H9 (cell line): Measurements from ENCODE around the gene ASCC3. TPM values are rescaled to one million over a fixed set of nuclear protein-coding genes. Genes with fewer than 3 reads are reported as not detected.

Experiments
- DNase-seq: peaks from one replicate; pipeline ENCODE4 v3.0.0-alpha.2; 2017
- H2AFZ ChIP-seq: one replicate; pipeline ENCODE4 v1.6.1; 2013; ENCODE audit warnings: mild to moderate bottlenecking, low read length, control low read depth, moderate library complexity
- H2AK5ac ChIP-seq: 2 replicates; pipeline ENCODE4 v1.6.1; 2013; ENCODE audit warnings: low read length, control low read depth, mixed read lengths; ENCODE audit not compliant: insufficient read length
- H2BK120ac ChIP-seq: one replicate; pipeline ENCODE4 v1.6.1; 2013; ENCODE audit warnings: low read depth, mild to moderate bottlenecking, low read length, control low read depth, inconsistent platforms; ENCODE audit not compliant: poor library complexity, severe bottlenecking
- H2BK12ac ChIP-seq: 2 replicates; pipeline ENCODE4 v1.6.1; 2013; ENCODE audit warnings: low read length, control low read depth, mixed read lengths, low read depth; ENCODE audit not compliant: insufficient read length
- H2BK15ac ChIP-seq: 2 replicates; pipeline ENCODE4 v1.6.1; 2013; ENCODE audit warnings: low read depth, low read length, control low read depth
- H2BK20ac ChIP-seq: one replicate; pipeline ENCODE4 v1.6.1; 2013; ENCODE audit warnings: low read depth, mild to moderate bottlenecking, low read length, control low read depth, inconsistent platforms; ENCODE audit not compliant: poor library complexity, severe bottlenecking
- H2BK5ac ChIP-seq: 2 replicates; pipeline ENCODE4 v1.6.1; 2013; ENCODE audit warnings: low read length, control low read depth, mixed read lengths; ENCODE audit not compliant: insufficient read length
- H3K14ac ChIP-seq: 2 replicates; pipeline ENCODE4 v1.6.1; 2013; ENCODE audit warnings: low read length, control low read depth; ENCODE audit not compliant: insufficient read depth
- H3K18ac ChIP-seq: 2 replicates; pipeline ENCODE4 v1.6.1; 2013; ENCODE audit warnings: low read depth, mild to moderate bottlenecking, mixed read lengths, low read length, control low read depth; ENCODE audit not compliant: insufficient read length
- H3K23ac ChIP-seq: 2 replicates; pipeline ENCODE4 v1.6.1; 2013; ENCODE audit warnings: low read length, control low read depth, mixed read lengths, low read depth; ENCODE audit not compliant: insufficient read length
- H3K23me2 ChIP-seq: 2 replicates; pipeline ENCODE4 v1.6.1; 2013; ENCODE audit warnings: low read depth, mild to moderate bottlenecking, mixed read lengths, low read length, control low read depth; ENCODE audit not compliant: insufficient read length, poor library complexity, severe bottlenecking
- H3K27ac ChIP-seq: 2 replicates; pipeline ENCODE4 v1.5.1; 2013; ENCODE audit warnings: low read length, control low read depth, mixed read lengths, low read depth; ENCODE audit not compliant: insufficient read length
- H3K27me3 ChIP-seq: 2 replicates; pipeline ENCODE4 v1.6.1; 2013; ENCODE audit warnings: low read length, control low read depth, inconsistent platforms; ENCODE audit not compliant: insufficient read depth
- H3K4ac ChIP-seq: 2 replicates; pipeline ENCODE4 v1.6.1; 2013; ENCODE audit warnings: low read depth, mild to moderate bottlenecking, control low read depth, inconsistent platforms, low read length, moderate library complexity
- H3K4me1 ChIP-seq: 2 replicates; pipeline ENCODE4 v1.6.1; 2013; ENCODE audit warnings: low read length, control low read depth, inconsistent platforms; ENCODE audit not compliant: insufficient read depth
- H3K4me2 ChIP-seq: 2 replicates; pipeline ENCODE4 v1.6.1; 2013; ENCODE audit warnings: low read length, control low read depth, mixed read lengths; ENCODE audit not compliant: insufficient read length, insufficient read depth
- H3K56ac ChIP-seq: 2 replicates; pipeline ENCODE4 v1.6.1; 2013; ENCODE audit warnings: low read depth, mild to moderate bottlenecking, mixed read lengths, low read length, control low read depth; ENCODE audit not compliant: insufficient read length
- H3K79me1 ChIP-seq: 2 replicates; pipeline ENCODE4 v1.6.1; 2013; ENCODE audit warnings: low read depth, mild to moderate bottlenecking, moderate library complexity, low read length, control low read depth, inconsistent platforms; ENCODE audit not compliant: insufficient read depth, poor library complexity, severe bottlenecking
- H3K79me2 ChIP-seq: 2 replicates; pipeline ENCODE4 v1.6.1; 2013; ENCODE audit warnings: low read length, control low read depth, inconsistent platforms; ENCODE audit not compliant: insufficient read depth
- H3K9ac ChIP-seq: 2 replicates; pipeline ENCODE4 v1.6.1; 2013; ENCODE audit warnings: low read length, control low read depth, mixed read lengths; ENCODE audit not compliant: insufficient read length; ENCODE audit errors: extremely low read depth
- H3K9me3 ChIP-seq: one replicate; pipeline ENCODE4 v1.6.1; 2013; ENCODE audit warnings: low read depth, low read length, inconsistent platforms; ENCODE audit not compliant: control insufficient read depth
- H3T11ph ChIP-seq: one replicate; pipeline ENCODE4 v1.6.1; 2013; ENCODE audit warnings: mild to moderate bottlenecking, low read length, control low read depth, inconsistent platforms
- H4K20me1 ChIP-seq: one replicate; pipeline ENCODE4 v1.6.1; 2013; ENCODE audit not compliant: control insufficient read depth, insufficient read length, insufficient read depth
- H4K5ac ChIP-seq: 2 replicates; pipeline ENCODE4 v1.6.1; 2013; ENCODE audit warnings: low read depth, mild to moderate bottlenecking, mixed read lengths, low read length, control low read depth; ENCODE audit not compliant: insufficient read length
- H4K8ac ChIP-seq: replicated peaks from 2 replicates; pipeline ENCODE4 v1.6.1; 2013; ENCODE audit warnings: low read length, control low read depth, mixed read lengths, low read depth; ENCODE audit not compliant: insufficient read length
- H4K91ac ChIP-seq: 2 replicates; pipeline ENCODE4 v1.6.1; 2013; ENCODE audit warnings: low read depth, mild to moderate bottlenecking, moderate library complexity, mixed read lengths, low read length, control low read depth; ENCODE audit not compliant: insufficient read length
- H3K27ac Mint-ChIP-seq, 3 experiments: 2 replicates in 2 of 3; 3 replicates in 1 of 3; pipeline ENCODE4 v1.8.0; 2020 to 2021; ENCODE audit warnings: mixed read lengths in 3 of 3, mild to moderate bottlenecking in 1 of 3, moderate library complexity in 1 of 3
- H3K27me3 Mint-ChIP-seq: 2 replicates; pipeline ENCODE4 v1.8.0; 2021; ENCODE audit warnings: low read depth, mild to moderate bottlenecking, moderate library complexity, mixed read lengths
- H3K36me3 Mint-ChIP-seq, 3 experiments: 2 replicates in 2 of 3; 3 replicates in 1 of 3; pipeline ENCODE4 v1.8.0; 2020 to 2021; ENCODE audit warnings: low read depth in 3 of 3, mixed read lengths in 3 of 3; ENCODE audit not compliant: insufficient read depth in 1 of 3
- H3K4me1 Mint-ChIP-seq, 2 experiments: 2 replicates each; pipeline ENCODE4 v1.8.0; 2020; ENCODE audit warnings: mixed read lengths in 2 of 2
- H3K4me3 Mint-ChIP-seq, 2 experiments: 2 replicates in 1 of 2; 3 replicates in 1 of 2; pipeline ENCODE4 v1.8.0; 2020 to 2021; ENCODE audit warnings: mild to moderate bottlenecking in 2 of 2, mixed read lengths in 2 of 2, moderate library complexity in 1 of 2
- H3K9me3 Mint-ChIP-seq, 2 experiments: 2 replicates in 1 of 2; 3 replicates in 1 of 2; pipeline ENCODE4 v1.8.0; 2020; ENCODE audit warnings: mild to moderate bottlenecking in 2 of 2, mixed read lengths in 2 of 2, moderate library complexity in 1 of 2
- CTCF ChIP-seq: fragments of 200-600 bp; sonication (generic); conservative IDR thresholded peaks from 3 replicates; pipeline ENCODE4 v1.8.0; 2021; ENCODE audit warnings: antibody characterized with exemption, mild to moderate bottlenecking
- WGBS: extraction: QIAGEN DNeasy Blood & Tissue Kit; methylation state at CpG from one replicate; pipeline ENCODE4 v1.1.7; 2013; ENCODE audit warnings: missing lambda C conversion rate, low lambda C conversion rate, mixed read lengths; ENCODE audit not compliant: insufficient read length; ENCODE audit errors: extremely low coverage; 5-methylcytosine and 5-hydroxymethylcytosine counted together
- total RNA-seq: library from RNA; stranded (reverse); gene quantifications from 2 replicates; pipeline ENCODE4 v1.2.1, GENCODE V29; 2021

The ASCC3 gene
- total RNA-seq, 1 experiment from 2014 or later: 63.8 TPM

- no CpG with 5 or more reads among the region's 2 CpGs for WGBS
- no peak overlapping the region for H2BK12ac ChIP-seq
- H2BK15ac ChIP-seq: no peak overlapping the region
These were observed 31.0 kb downstream of the ASCC3 start for GRCh38 chr6:100850174-100850573.

More at GRCh38 chr6:100850174-100850573, 31.0 kb downstream of the ASCC3 start:
- Histone ChIP-seq H3K18ac (no peak overlapping the region), H2AK5ac (no peak overlapping the region), H3K23me2 (no peaks in the 10 kb centered on the region), H3K4me2 (no peak overlapping the region), H3K4me1 (no peaks in the 10 kb centered on the region), H3K23ac (no peak overlapping the region), H4K20me1 (no peaks in the 10 kb centered on the region), H3K79me2 (no peaks in the 10 kb centered on the region), H4K91ac (no peak overlapping the region), H2BK20ac (no peak overlapping the region), H2BK120ac (no peak overlapping the region), H2AFZ (no peak overlapping the region), H2BK5ac (no peak overlapping the region), H3K4ac (no peak overlapping the region), H3K14ac (no peak overlapping the region), H3K9me3 (no peaks in the 10 kb centered on the region), H4K5ac (no peak overlapping the region), H3K79me1 (no peaks in the 10 kb centered on the region), H3K27me3 (no peaks in the 10 kb centered on the region; the same call in 1 of the 2 replicates), H3K56ac (no peak overlapping the region), H3K27ac (no peak overlapping the region), H4K8ac (no peak overlapping the region), H3K9ac (no peak overlapping the region), H3T11ph (no peak overlapping the region)
- H3K9me3 Mint-ChIP-seq: no peaks in the 10 kb centered on the region
- no peak overlapping the region; a peak in 1 of 7 replicates for H3K27ac Mint-ChIP-seq
- peaks cover 0 to under 1% of the 10 kb centered on the region in 2 experiments; a peak in 2 of 4 replicates for H3K4me1 Mint-ChIP-seq
- no peaks in the 10 kb centered on the region for H3K27me3 Mint-ChIP-seq
- H3K36me3 Mint-ChIP-seq: peaks cover 1 to 19% (median 5%) of the 10 kb centered on the region in 3 experiments; a peak in 4 of 7 replicates
- TF ChIP-seq CTCF: no peak
- no peak for DNase-seq
- H3K4me3 Mint-ChIP-seq: no peak overlapping the region
